ENCODE data around the gene RNF220.

The RNF220 gene

GRCh38 chr1:44447051-44447810 is 42.2 kb downstream of the RNF220 start:
- no peak for TF ChIP-seq CTCF (IDR thresholded peaks at IDR 0.05; ENCODE audit: low read depth, low read length, missing control alignments)
- no peak for DNase-seq (ENCODE audit: extremely low read depth, low read depth)
- no peak overlapping the region for H3K4me3 ChIP-seq (replicated peaks; ENCODE audit: low read depth, low read length)

- no peak for TF ChIP-seq CTCF (IDR thresholded peaks at IDR 0.05; ENCODE audit: low read depth, low read length, missing control alignments)
- no peak for DNase-seq (ENCODE audit: extremely low read depth, low read depth)
- no peak overlapping the region for H3K4me3 ChIP-seq (replicated peaks; ENCODE audit: low read depth, low read length)
These were observed 48.8 kb downstream of the RNF220 start for GRCh38 chr1:44453798-44454349.

GRCh38 chr1:44454704-44455103 is 49.6 kb downstream of the RNF220 start:
- no peak for TF ChIP-seq CTCF (IDR thresholded peaks at IDR 0.05; ENCODE audit: low read depth, low read length, missing control alignments)
- no peak overlapping the region for H3K4me3 ChIP-seq (replicated peaks; ENCODE audit: low read depth, low read length)
- no peak for DNase-seq (ENCODE audit: extremely low read depth, low read depth)

- no peak for TF ChIP-seq CTCF (IDR thresholded peaks at IDR 0.05; ENCODE audit: low read depth, low read length, missing control alignments)
- no peak for DNase-seq (ENCODE audit: extremely low read depth, low read depth)
These were observed 55.2 kb downstream of the RNF220 start for GRCh38 chr1:44460107-44460882.

GRCh38 chr1:44464361-44464760 is 59.3 kb downstream of the RNF220 start:
- no peak overlapping the region for H3K4me3 ChIP-seq (replicated peaks; ENCODE audit: low read depth, low read length)
- no peak for TF ChIP-seq CTCF (IDR thresholded peaks at IDR 0.05; ENCODE audit: low read depth, low read length, missing control alignments)
- no peak for DNase-seq (ENCODE audit: extremely low read depth, low read depth)

More at GRCh38 chr1:44460107-44460882, 55.2 kb downstream of the RNF220 start:
- no peak overlapping the region for H3K4me3 ChIP-seq (replicated peaks; ENCODE audit: low read depth, low read length)

- no peak for DNase-seq (ENCODE audit: extremely low read depth, low read depth)
- TF ChIP-seq CTCF (IDR thresholded peaks at IDR 0.05; ENCODE audit: low read depth, low read length, missing control alignments), result no peak
- H3K4me3 ChIP-seq (replicated peaks; ENCODE audit: low read depth, low read length), result no peak overlapping the region
These were observed 62.5 kb downstream of the RNF220 start for GRCh38 chr1:44467566-44467965.

Measured in HFF-Myc (cell line).